GM12872 (cell line): ENCODE data around the gene BTBD3.

Experiments
- CTCF ChIP-seq: IDR thresholded peaks from 3 replicates; pipeline ENCODE4 v1.5.1; 2011; ENCODE audit warnings: low read depth, mild to moderate bottlenecking, low read length, moderate library complexity; ENCODE audit not compliant: insufficient read depth

The BTBD3 gene

GRCh38 chr20:11890331-11891076, 27.2 kb upstream of the BTBD3 start:
- TF ChIP-seq CTCF, result no peak

GRCh38 chr20:11891077-11891775, 26.5 kb upstream of the BTBD3 start:
- TF ChIP-seq CTCF, result no peak

GRCh38 chr20:11891776-11892545, 25.7 kb upstream of the BTBD3 start:
- no peak for TF ChIP-seq CTCF

- no peak for TF ChIP-seq CTCF
Measured at GRCh38 chr20:11894062-11894461, 23.6 kb upstream of the BTBD3 start.

GRCh38 chr20:11895861-11896387, 21.8 kb upstream of the BTBD3 start:
- no peak for TF ChIP-seq CTCF

GRCh38 chr20:11901127-11901526, 16.6 kb upstream of the BTBD3 start:
- no peak for TF ChIP-seq CTCF

GRCh38 chr20:11902285-11902697, 15.4 kb upstream of the BTBD3 start:
- no peak for TF ChIP-seq CTCF
